Smooth muscle cell (in vitro differentiated cells): ENCODE results near the gene SH3TC1. TPM values are rescaled to one million over a fixed set of nuclear protein-coding genes. Genes with fewer than 3 reads are reported as not detected.

ENCODE experiments used
- DNase-seq: peaks from one replicate; lab custom pipeline; 2025; ENCODE audit not compliant: unreplicated experiment; lab: John Stamatoyannopoulos, UW
- H2AFZ ChIP-seq: fragments of 200-600 bp; sonication (generic); 2 replicates; pipeline ENCODE4 v1.6.0; 2016; ENCODE audit warnings: antibody characterized with exemption, low read depth, mild to moderate bottlenecking
- H3F3A ChIP-seq: fragments of 200-600 bp; sonication (generic); 2 replicates; pipeline ENCODE4 v1.6.0; 2017; ENCODE audit warnings: antibody characterized with exemption, low read depth
- H3K27ac ChIP-seq: fragments of 200-600 bp; sonication (generic); 2 replicates; pipeline ENCODE4 v1.5.1; 2016; ENCODE audit warnings: low read depth, mild to moderate bottlenecking
- H3K27me3 ChIP-seq: fragments of 200-600 bp; sonication (generic); 2 replicates; pipeline ENCODE4 v1.6.1; 2016; ENCODE audit warnings: low read depth, mild to moderate bottlenecking
- H3K36me3 ChIP-seq: fragments of 200-600 bp; sonication (generic); 2 replicates; pipeline ENCODE4 v1.5.1; 2016; ENCODE audit warnings: low read depth
- H3K4me1 ChIP-seq: fragments of 200-600 bp; sonication (generic); 2 replicates; pipeline ENCODE4 v1.5.1; 2016; ENCODE audit warnings: low read depth
- H3K4me2 ChIP-seq: fragments of 200-600 bp; sonication (generic); 2 replicates; pipeline ENCODE4 v1.6.0; 2016; ENCODE audit warnings: mild to moderate bottlenecking
- H3K4me3 ChIP-seq: fragments of 200-600 bp; sonication (generic); 2 replicates; pipeline ENCODE4 v1.5.1; 2016; ENCODE audit warnings: mild to moderate bottlenecking
- H3K79me2 ChIP-seq: fragments of 200-600 bp; sonication (generic); 2 replicates; pipeline ENCODE4 v1.6.0; 2016; ENCODE audit warnings: low read depth, mild to moderate bottlenecking
- H3K9ac ChIP-seq: fragments of 200-600 bp; sonication (generic); 2 replicates; pipeline ENCODE4 v1.6.0; 2016; ENCODE audit warnings: low read depth
- H3K9me3 ChIP-seq: fragments of 200-600 bp; sonication (generic); replicated peaks from 2 replicates; pipeline ENCODE4 v1.5.1; 2016; ENCODE audit warnings: low read depth
- H4K20me1 ChIP-seq: fragments of 200-600 bp; sonication (generic); 2 replicates; pipeline ENCODE4 v1.6.0; 2016; ENCODE audit warnings: low read depth
- CTCF ChIP-seq: fragments of 200-600 bp; sonication (generic); IDR thresholded peaks from 2 replicates; pipeline ENCODE4 v1.5.1; 2017; ENCODE audit warnings: borderline replicate concordance, mild to moderate bottlenecking, antibody characterized with exemption; ENCODE audit not compliant: insufficient read depth, poor library complexity, severe bottlenecking
- WGBS: methylation state at CpG from one replicate; pipeline ENCODE4 v1.1.7; 2016; ENCODE audit warnings: low lambda C conversion rate; 5-methylcytosine and 5-hydroxymethylcytosine counted together
- polyA plus RNA-seq: library from polyadenylated mRNA; unstranded; fragments of >200 nt; fragmentation: Nextera tagmentation; extraction: Ambion mirVana; gene quantifications from 2 replicates; pipeline ENCODE4 v1.2.1, GENCODE V29; 2016
- total RNA-seq: library from RNA; depleted of rRNA; stranded (reverse); fragments of >200 nt; gene quantifications from 2 replicates; pipeline ENCODE4 v1.2.3, GENCODE V29; 2014

Gene SH3TC1
- total and polyA plus RNA-seq, 2 experiments from 2014 or later = 7.8 to 17.7 TPM

- H3K9me3 ChIP-seq = no peaks in the 10 kb centered on the region
- H3K36me3 ChIP-seq = no peaks in the 10 kb centered on the region
- H3K9ac ChIP-seq = no peak overlapping the region
- H3K79me2 ChIP-seq = peaks cover 34% of the 10 kb centered on the region
- no peak for TF ChIP-seq CTCF
- 93% methylated on average over 10 of the region's 10 CpGs for WGBS
- H3K4me2 ChIP-seq = peak overlapping the region; percentile 97
- H3K27me3 ChIP-seq = no peaks in the 10 kb centered on the region
- H2AFZ ChIP-seq = no peak overlapping the region
- DNase-seq = no peak
- H3F3A ChIP-seq = peaks cover 13% of the 10 kb centered on the region
- H3K4me1 ChIP-seq = peaks cover 22% of the 10 kb centered on the region
- no peak overlapping the region for H3K4me3 ChIP-seq
- H4K20me1 ChIP-seq = peaks cover 48% of the 10 kb centered on the region
- H3K27ac ChIP-seq = no peak overlapping the region
These were observed 72.7 kb downstream of the SH3TC1 start for GRCh38 chr4:8271821-8272220.

- Histone ChIP-seq H3K4me1 (peaks cover 22% of the 10 kb centered on the region), H3K9ac (no peak overlapping the region), H3F3A (peaks cover 16% of the 10 kb centered on the region), H3K27me3 (no peaks in the 10 kb centered on the region), H3K27ac (peak overlapping the region; percentile 15), H3K79me2 (peaks cover 35% of the 10 kb centered on the region), H3K36me3 (no peaks in the 10 kb centered on the region), H4K20me1 (peaks cover 48% of the 10 kb centered on the region), H2AFZ (no peak overlapping the region), H3K4me2 (peak overlapping the region; percentile 97), H3K9me3 (no peaks in the 10 kb centered on the region), H3K4me3 (no peak overlapping the region)
- DNase-seq = no peak
- no peak for TF ChIP-seq CTCF
- WGBS = 67% methylated on average over 30 of the region's 30 CpGs
These were observed 73.7 kb downstream of the SH3TC1 start for GRCh38 chr4:8272472-8273428.

DNA sequence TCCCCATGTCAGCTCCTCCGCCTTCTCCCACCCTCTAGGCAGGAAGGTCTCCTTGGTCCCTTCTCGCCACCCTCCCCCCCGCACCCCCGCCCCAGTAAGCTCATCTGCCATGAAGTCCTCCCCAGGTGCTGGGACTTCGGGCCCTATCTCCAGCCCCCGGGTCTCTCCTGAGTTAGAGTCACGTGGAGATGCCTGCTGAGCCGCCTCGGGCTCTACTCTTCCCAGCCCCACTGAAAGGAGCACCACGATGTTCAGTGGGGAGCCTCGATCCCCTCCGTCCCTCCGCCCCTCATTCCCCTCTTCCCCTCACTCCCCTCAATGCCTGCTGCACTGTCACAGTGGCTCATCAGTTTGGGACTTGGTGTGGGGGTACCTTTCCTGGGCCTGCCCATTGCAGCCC is 74.4 kb downstream of the SH3TC1 start:
- Histone ChIP-seq H3K4me1 (peaks cover 22% of the 10 kb centered on the region), H3K4me2 (no peak overlapping the region), H3F3A (peaks cover 16% of the 10 kb centered on the region), H3K9me3 (no peaks in the 10 kb centered on the region), H3K27ac (no peak overlapping the region), H3K27me3 (no peaks in the 10 kb centered on the region), H3K4me3 (no peak overlapping the region), H3K79me2 (peaks cover 35% of the 10 kb centered on the region), H4K20me1 (peaks cover 48% of the 10 kb centered on the region), H3K9ac (no peak overlapping the region), H2AFZ (no peak overlapping the region), H3K36me3 (no peaks in the 10 kb centered on the region)
- 95% methylated on average over 8 of the region's 13 CpGs for WGBS
- no peak for TF ChIP-seq CTCF
- no peak for DNase-seq
